HK-2 (cell line): ENCODE results near the gene CCDC6.

ENCODE experiments used
- DNase-seq: peaks from one replicate; pipeline ENCODE4 v3.0.0-alpha.2; 2018; ENCODE audit not compliant: unreplicated experiment

Gene CCDC6

GRCh38 chr10:59852670-59853069 lies 53.7 kb downstream of the CCDC6 start:
- no peak for DNase-seq

- no peak for DNase-seq
Measured at GRCh38 chr10:59851864-59852263, 54.5 kb downstream of the CCDC6 start.

GRCh38 chr10:59847888-59848287 lies 58.5 kb downstream of the CCDC6 start:
- DNase-seq, result no peak

- DNase-seq, result peak; percentile 12
Measured at GRCh38 chr10:59847326-59847725, 59.0 kb downstream of the CCDC6 start.

GRCh38 chr10:59844436-59844835 lies 61.9 kb downstream of the CCDC6 start:
- no peak for DNase-seq

- DNase-seq, result no peak
Measured at GRCh38 chr10:59843748-59844147, 62.6 kb downstream of the CCDC6 start.

- DNase-seq, result no peak
Measured at GRCh38 chr10:59839576-59839975, 66.8 kb downstream of the CCDC6 start.

GRCh38 chr10:59838085-59838789 lies 68.1 kb downstream of the CCDC6 start:
- no peak for DNase-seq

GRCh38 chr10:59833810-59834209 lies 72.5 kb downstream of the CCDC6 start:
- DNase-seq, result no peak

GRCh38 chr10:59832506-59832905 lies 73.8 kb downstream of the CCDC6 start:
- no peak for DNase-seq

- no peak for DNase-seq
Measured at GRCh38 chr10:59831658-59832503, 74.5 kb downstream of the CCDC6 start.

GRCh38 chr10:59830601-59831259 lies 75.6 kb downstream of the CCDC6 start:
- DNase-seq, result peak; percentile 47

GRCh38 chr10:59829601-59830000 lies 76.8 kb downstream of the CCDC6 start:
- no peak for DNase-seq

- no peak for DNase-seq
Measured at GRCh38 chr10:59829024-59829423, 77.3 kb downstream of the CCDC6 start.

- no peak for DNase-seq
Measured at GRCh38 chr10:59825932-59826331, 80.4 kb downstream of the CCDC6 start.

- no peak for DNase-seq
Measured at GRCh38 chr10:59823751-59824150, 82.6 kb downstream of the CCDC6 start.

GRCh38 chr10:59823111-59823510 lies 83.2 kb downstream of the CCDC6 start:
- DNase-seq, result no peak

GRCh38 chr10:59820471-59820870 lies 85.9 kb downstream of the CCDC6 start:
- no peak for DNase-seq

- DNase-seq, result no peak
Measured at GRCh38 chr10:59819683-59820082, 86.7 kb downstream of the CCDC6 start.

- DNase-seq, result no peak
Measured at GRCh38 chr10:59819265-59819664, 87.1 kb downstream of the CCDC6 start.

- DNase-seq, result no peak
Measured at GRCh38 chr10:59817773-59818172, 88.6 kb downstream of the CCDC6 start.

- DNase-seq, result no peak
Measured at GRCh38 chr10:59814878-59815277, 91.5 kb downstream of the CCDC6 start.
